ENCODE results near the gene LHPP. TPM values are rescaled to one million over a fixed set of nuclear protein-coding genes. Genes with fewer than 3 reads are reported as not detected.
A peak's percentile ranks its signal among the peaks of the same experiment; 100 is the strongest.

Gene LHPP
- total RNA-seq, 2 experiments from 2014 or later = 17.6 to 20.7 TPM

- POLR2A ChIA-PET = no interaction called here
- H3K4me3 Mint-ChIP-seq = no peak overlapping the region
Observed at GRCh38 chr10:124482236-124482800, 20.7 kb downstream of the LHPP start.

GRCh38 chr10:124482876-124483275 lies 21.3 kb downstream of the LHPP start:
- no peaks in the 10 kb centered on the region for H3K4me1 Mint-ChIP-seq
- H3K27ac Mint-ChIP-seq = no peak overlapping the region
- CTCF ChIA-PET = no interaction called here
- DNase-seq = no peak
- peaks cover 8% of the 10 kb centered on the region for H3K9me3 Mint-ChIP-seq
- H3K4me3 Mint-ChIP-seq = no peak overlapping the region
- H3K36me3 Mint-ChIP-seq (ENCODE audit: low read depth) = peaks cover 2% of the 10 kb centered on the region
- POLR2A ChIA-PET = no interaction called here
- H3K27me3 Mint-ChIP-seq = no peaks in the 10 kb centered on the region

More at GRCh38 chr10:124482236-124482800, 20.7 kb downstream of the LHPP start:
- CTCF ChIA-PET = no interaction called here
- peaks cover 8% of the 10 kb centered on the region for H3K9me3 Mint-ChIP-seq
- DNase-seq = no peak
- no peaks in the 10 kb centered on the region for H3K4me1 Mint-ChIP-seq
- H3K36me3 Mint-ChIP-seq (ENCODE audit: low read depth) = peaks cover 2% of the 10 kb centered on the region
- no peak overlapping the region for H3K27ac Mint-ChIP-seq
- H3K27me3 Mint-ChIP-seq = no peaks in the 10 kb centered on the region

DNA sequence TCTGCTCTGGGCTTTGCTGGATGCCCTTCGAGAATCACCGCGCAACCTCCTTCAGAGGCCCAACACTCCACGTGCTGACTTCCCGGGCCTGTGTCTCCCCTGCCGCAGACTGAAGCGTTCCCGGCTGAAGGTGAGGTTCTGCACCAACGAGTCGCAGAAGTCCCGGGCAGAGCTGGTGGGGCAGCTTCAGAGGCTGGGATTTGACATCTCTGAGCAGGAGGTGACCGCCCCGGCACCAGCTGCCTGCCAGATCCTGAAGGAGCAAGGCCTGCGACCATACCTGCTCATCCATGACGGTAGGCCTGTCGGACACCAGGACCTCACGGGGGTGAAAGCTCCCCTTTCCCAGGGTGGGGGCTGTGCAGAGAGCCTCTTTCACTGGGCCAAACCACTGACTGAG lies 22.4 kb downstream of the LHPP start:
- no peak for DNase-seq
- Mint-ChIP-seq H3K27ac (no peak overlapping the region), H3K27me3 (no peaks in the 10 kb centered on the region), H3K36me3 (ENCODE audit: low read depth) (peaks cover 5% of the 10 kb centered on the region), H3K4me3 (no peak overlapping the region), H3K4me1 (no peaks in the 10 kb centered on the region), H3K9me3 (peaks cover 8% of the 10 kb centered on the region)
- POLR2A ChIA-PET = no interaction called here
- CTCF ChIA-PET = interaction anchor here (0.9 kb wide), 1 partner anchor 10 kb away, joined by 7 read pairs; no protein-coding TSS in a partner anchor

DNA sequence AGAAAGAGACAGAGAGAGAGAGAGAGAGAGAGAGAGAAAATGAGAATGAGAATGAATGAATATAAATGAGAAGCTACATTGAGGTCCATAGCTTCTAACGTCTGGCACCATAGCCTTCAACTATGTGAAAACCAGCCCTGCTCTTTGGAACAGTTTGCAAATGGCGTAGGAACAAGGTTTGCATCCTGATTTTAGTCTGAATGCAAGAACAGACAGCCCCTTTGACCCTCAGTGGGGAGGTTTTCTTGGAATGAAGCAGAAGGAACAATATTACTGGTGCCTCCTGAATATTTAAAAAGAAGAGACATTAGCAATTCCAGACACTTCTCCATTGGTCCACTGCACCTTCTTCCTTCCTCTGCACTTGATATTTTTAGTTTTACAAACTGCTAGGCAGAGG lies 23.0 kb downstream of the LHPP start:
- POLR2A ChIA-PET = no interaction called here
- no peak for DNase-seq
- CTCF ChIA-PET = interaction anchor here (0.9 kb wide), 1 partner anchor 11 kb away, joined by 7 read pairs; no protein-coding TSS in a partner anchor
- Mint-ChIP-seq H3K4me3 (no peak overlapping the region), H3K4me1 (no peaks in the 10 kb centered on the region), H3K36me3 (ENCODE audit: low read depth) (peaks cover 5% of the 10 kb centered on the region), H3K9me3 (peaks cover 8% of the 10 kb centered on the region), H3K27me3 (no peaks in the 10 kb centered on the region), H3K27ac (no peak overlapping the region)

GRCh38 chr10:124486635-124487034 lies 25.0 kb downstream of the LHPP start:
- ChIA-PET CTCF (no interaction called here), POLR2A (no interaction called here)
- no peak overlapping the region for H3K27ac Mint-ChIP-seq
- no peak for DNase-seq
- peaks cover 8% of the 10 kb centered on the region for H3K9me3 Mint-ChIP-seq
- no peaks in the 10 kb centered on the region for H3K27me3 Mint-ChIP-seq
- no peak overlapping the region for H3K4me3 Mint-ChIP-seq
- no peaks in the 10 kb centered on the region for H3K4me1 Mint-ChIP-seq
- peaks cover 5% of the 10 kb centered on the region for H3K36me3 Mint-ChIP-seq (ENCODE audit: low read depth)

DNA sequence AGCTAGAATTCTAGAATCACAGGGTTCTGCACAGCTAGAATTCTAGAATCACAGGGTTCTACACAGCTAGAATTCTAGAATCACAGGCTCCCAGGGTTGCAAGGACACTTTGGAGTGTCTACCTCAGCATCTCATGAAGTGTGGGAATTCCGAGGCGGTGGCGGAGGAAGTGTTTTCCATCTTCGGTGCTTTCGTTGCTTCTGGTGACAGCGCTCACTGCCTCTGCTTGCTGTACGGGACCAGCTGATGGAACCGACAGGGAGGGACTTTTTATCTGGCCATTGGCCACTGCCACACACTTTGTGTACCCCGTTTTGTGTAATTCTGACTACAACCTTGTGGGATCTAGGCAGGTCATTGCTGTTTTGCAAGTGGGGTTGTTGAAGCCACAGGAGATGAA lies 29.5 kb downstream of the LHPP start:
- no peak for DNase-seq
- no peaks in the 10 kb centered on the region for H3K27me3 Mint-ChIP-seq
- ChIA-PET POLR2A (no interaction called here), CTCF (no interaction called here)
- peaks cover 5% of the 10 kb centered on the region for H3K36me3 Mint-ChIP-seq (ENCODE audit: low read depth)
- H3K9me3 Mint-ChIP-seq = peaks cover 8% of the 10 kb centered on the region
- peaks cover 8% of the 10 kb centered on the region for H3K4me1 Mint-ChIP-seq
- no peak overlapping the region for H3K27ac Mint-ChIP-seq
- no peak overlapping the region for H3K4me3 Mint-ChIP-seq

DNA sequence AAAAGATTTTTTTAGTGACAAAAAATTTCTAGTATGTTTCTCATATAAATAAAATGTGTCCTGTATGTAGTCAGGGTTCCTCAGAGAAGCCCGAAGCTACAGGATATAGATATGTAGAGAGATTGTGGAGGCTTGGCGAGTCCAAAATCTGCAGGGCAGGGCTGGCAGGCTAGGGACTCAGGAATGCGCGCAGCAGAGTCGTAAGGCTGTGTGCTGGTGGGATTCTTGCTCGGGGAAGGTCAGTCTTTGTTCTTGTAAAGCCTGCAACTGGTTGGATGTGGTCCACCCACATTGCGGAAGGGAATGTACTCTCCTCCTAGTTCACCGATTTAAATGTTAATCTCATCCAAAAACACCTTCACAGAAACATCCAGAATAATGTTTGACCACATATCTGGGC lies 30.6 kb downstream of the LHPP start:
- H3K4me3 Mint-ChIP-seq = no peak overlapping the region
- ChIA-PET POLR2A (no interaction called here), CTCF (no interaction called here)
- peaks cover under 1% of the 10 kb centered on the region for H3K9me3 Mint-ChIP-seq
- DNase-seq = no peak
- no peaks in the 10 kb centered on the region for H3K27me3 Mint-ChIP-seq
- H3K36me3 Mint-ChIP-seq (ENCODE audit: low read depth) = peaks cover 3% of the 10 kb centered on the region
- peaks cover 8% of the 10 kb centered on the region for H3K4me1 Mint-ChIP-seq
- H3K27ac Mint-ChIP-seq = no peak overlapping the region

GRCh38 chr10:124493214-124493882 lies 31.7 kb downstream of the LHPP start:
- Mint-ChIP-seq H3K4me1 (peaks cover 8% of the 10 kb centered on the region), H3K4me3 (no peak overlapping the region), H3K36me3 (ENCODE audit: low read depth) (peaks cover 2% of the 10 kb centered on the region), H3K27ac (no peak overlapping the region), H3K27me3 (no peaks in the 10 kb centered on the region), H3K9me3 (no peaks in the 10 kb centered on the region)
- ChIA-PET CTCF (interaction anchor here (0.9 kb wide), 1 partner anchor 32 kb away, joined by 3 read pairs; the partner anchor contains the start of gene LHPP), POLR2A (no interaction called here)
- no peak for DNase-seq

- H3K27me3 Mint-ChIP-seq = no peaks in the 10 kb centered on the region
- no peak for DNase-seq
- no peaks in the 10 kb centered on the region for H3K36me3 Mint-ChIP-seq (ENCODE audit: low read depth)
- peak overlapping the region; percentile 58 for H3K27ac Mint-ChIP-seq
- H3K4me3 Mint-ChIP-seq = peak overlapping the region; percentile 53
- H3K9me3 Mint-ChIP-seq = no peaks in the 10 kb centered on the region
- peaks cover 8% of the 10 kb centered on the region for H3K4me1 Mint-ChIP-seq
- ChIA-PET POLR2A (no interaction called here), CTCF (interaction anchor here (0.9 kb wide), 1 partner anchor 33 kb away, joined by 3 read pairs; the partner anchor contains the start of gene LHPP)
Observed at GRCh38 chr10:124494046-124494807, 32.6 kb downstream of the LHPP start.

- H3K36me3 Mint-ChIP-seq (ENCODE audit: low read depth) = peaks cover 5% of the 10 kb centered on the region
Observed at GRCh38 chr10:124495162-124495561, 33.5 kb downstream of the LHPP start.

DNA sequence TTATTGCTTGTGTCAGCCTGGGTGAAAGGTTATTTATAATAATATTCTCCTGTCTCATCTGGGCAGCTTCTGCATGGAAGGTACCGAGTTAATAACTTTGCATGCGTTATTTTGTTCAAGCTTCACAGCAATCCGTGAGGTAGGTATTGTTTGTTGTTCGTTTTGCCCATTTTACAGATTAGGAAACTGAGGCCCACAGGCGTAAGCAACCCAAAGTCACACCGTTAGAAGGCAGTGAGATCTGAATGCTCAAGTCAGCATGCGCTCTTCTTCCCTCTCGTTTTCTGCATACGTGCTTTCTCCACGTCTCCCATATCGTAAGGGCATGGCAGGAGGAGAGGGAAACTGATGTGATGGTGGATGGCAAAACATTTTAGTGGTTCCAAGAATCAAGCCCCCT lies 34.1 kb downstream of the LHPP start:
- no peaks in the 10 kb centered on the region for H3K27me3 Mint-ChIP-seq
- H3K4me1 Mint-ChIP-seq = peaks cover 12% of the 10 kb centered on the region
- no peak overlapping the region for H3K27ac Mint-ChIP-seq
- ChIA-PET POLR2A (no interaction called here), CTCF (no interaction called here)
- H3K36me3 Mint-ChIP-seq (ENCODE audit: low read depth) = peaks cover 6% of the 10 kb centered on the region
- H3K9me3 Mint-ChIP-seq = peaks cover 4% of the 10 kb centered on the region
- H3K4me3 Mint-ChIP-seq = no peak overlapping the region
- DNase-seq = no peak

More at GRCh38 chr10:124495162-124495561, 33.5 kb downstream of the LHPP start:
- no peaks in the 10 kb centered on the region for H3K27me3 Mint-ChIP-seq
- H3K4me3 Mint-ChIP-seq = no peak overlapping the region
- ChIA-PET POLR2A (no interaction called here), CTCF (no interaction called here)
- no peak overlapping the region for H3K27ac Mint-ChIP-seq
- H3K4me1 Mint-ChIP-seq = peaks cover 8% of the 10 kb centered on the region
- DNase-seq = no peak
- H3K9me3 Mint-ChIP-seq = no peaks in the 10 kb centered on the region

DNA sequence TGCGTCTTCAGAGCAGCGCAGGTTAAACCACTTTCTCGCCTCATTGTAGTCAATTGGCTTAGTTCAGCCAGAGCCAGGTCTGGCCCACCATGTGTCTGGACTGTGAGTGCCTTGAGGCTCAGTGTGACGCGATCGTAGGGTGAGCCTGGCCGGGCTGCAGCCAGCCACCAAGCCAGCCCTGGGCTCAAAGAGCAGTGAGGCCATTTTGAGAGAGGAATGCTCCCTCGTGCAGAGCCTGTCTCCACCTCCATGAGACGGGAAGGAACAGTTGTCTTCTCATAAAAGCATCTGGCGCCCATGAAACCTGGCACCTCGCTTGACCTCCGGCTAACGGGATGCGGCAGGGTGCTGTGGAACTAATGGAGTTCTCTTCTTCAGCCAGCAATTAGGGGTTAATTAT lies 34.5 kb downstream of the LHPP start:
- Mint-ChIP-seq H3K4me1 (peaks cover 16% of the 10 kb centered on the region), H3K27ac (no peak overlapping the region), H3K4me3 (no peak overlapping the region), H3K9me3 (peaks cover 8% of the 10 kb centered on the region), H3K27me3 (no peaks in the 10 kb centered on the region), H3K36me3 (ENCODE audit: low read depth) (peaks cover 10% of the 10 kb centered on the region)
- CTCF ChIA-PET = interaction anchor here (0.7 kb wide), 1 partner anchor 92 kb away, joined by 3 read pairs; no protein-coding TSS in a partner anchor
- POLR2A ChIA-PET = no interaction called here
- no peak for DNase-seq

DNA sequence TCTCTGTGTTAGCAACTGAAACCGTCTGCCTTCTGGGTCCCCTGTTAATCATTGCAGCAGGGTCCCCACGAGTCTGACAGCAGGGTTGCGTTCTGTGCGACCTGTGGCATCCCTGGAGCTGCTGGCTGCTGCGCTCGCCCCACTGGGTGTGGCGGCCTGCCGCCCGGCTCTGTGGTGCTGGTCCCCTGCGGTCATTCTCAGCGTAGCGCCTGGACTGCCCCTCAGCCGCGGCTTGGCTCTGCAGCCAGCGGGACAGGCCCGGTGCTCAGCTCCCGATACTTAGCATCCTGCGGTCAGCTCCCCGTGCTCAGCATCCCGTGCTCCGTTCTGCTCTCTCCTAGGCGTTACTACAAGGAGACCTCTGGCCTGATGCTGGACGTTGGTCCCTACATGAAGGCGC lies 35.0 kb downstream of the LHPP start:
- ChIA-PET POLR2A (no interaction called here), CTCF (interaction anchor here (0.7 kb wide), 1 partner anchor 93 kb away, joined by 3 read pairs; no protein-coding TSS in a partner anchor)
- peaks cover 16% of the 10 kb centered on the region for H3K4me1 Mint-ChIP-seq
- H3K27ac Mint-ChIP-seq = no peak overlapping the region
- H3K4me3 Mint-ChIP-seq = no peak overlapping the region
- peaks cover 13% of the 10 kb centered on the region for H3K36me3 Mint-ChIP-seq (ENCODE audit: low read depth)
- peaks cover 9% of the 10 kb centered on the region for H3K9me3 Mint-ChIP-seq
- DNase-seq = no peak
- no peaks in the 10 kb centered on the region for H3K27me3 Mint-ChIP-seq
